Spleen (tissue), 11 donors: ENCODE measurements around the gene DTNA. TPM values are rescaled to one million over a fixed set of nuclear protein-coding genes. Genes with fewer than 3 reads are reported as not detected.

Experiments used
- DNase-seq: peaks from one replicate; pipeline ENCODE4 v3.0.0-alpha.2; 2020
- H3K27ac ChIP-seq, 8 donors: fragments of 200-600 bp; sonication (generic) in 7 of 8; 1 replicate in 4 of 8; 2 replicates in 4 of 8; pipeline versions ENCODE4 v1.5.0 to v1.8.0; 2016 to 2021; ENCODE audit warnings: inconsistent platforms in 4 of 8, mild to moderate bottlenecking in 4 of 8, moderate library complexity in 1 of 8
- H3K27me3 ChIP-seq, 7 donors: fragments of 200-600 bp; sonication (generic) in 6 of 7; replicated peaks in 1 of 7; 1 replicate in 4 of 7; 2 replicates in 3 of 7; pipeline versions ENCODE4 v1.5.0 to v1.8.0; 2016 to 2021; ENCODE audit warnings: inconsistent platforms in 3 of 7, mild to moderate bottlenecking in 1 of 7
- H3K36me3 ChIP-seq, 6 donors: fragments of 200-600 bp; sonication (generic) in 5 of 6; 1 replicate in 4 of 6; 2 replicates in 2 of 6; pipeline versions ENCODE4 v1.5.0 to v1.8.0; 2016 to 2021; ENCODE audit warnings: inconsistent platforms in 2 of 6
- H3K4me1 ChIP-seq, 6 donors: fragments of 200-600 bp; sonication (generic) in 5 of 6; 1 replicate in 3 of 6; 2 replicates in 3 of 6; pipeline versions ENCODE4 v1.5.0 to v1.8.0; 2016 to 2021; ENCODE audit warnings: inconsistent platforms in 3 of 6
- H3K4me3 ChIP-seq, 8 donors: fragments of 200-600 bp; sonication (generic) in 7 of 8; 1 replicate in 4 of 8; 2 replicates in 4 of 8; pipeline versions ENCODE4 v1.5.0 to v1.8.0; 2016 to 2021; ENCODE audit warnings: inconsistent platforms in 4 of 8, mild to moderate bottlenecking in 4 of 8, moderate library complexity in 2 of 8
- H3K9me3 ChIP-seq, 8 donors: fragments of 200-600 bp; sonication (generic) in 7 of 8; 1 replicate in 4 of 8; 2 replicates in 4 of 8; pipeline versions ENCODE4 v1.5.0 to v1.8.0; 2016 to 2021; ENCODE audit warnings: inconsistent platforms in 4 of 8
- POLR2A ChIP-seq, 3 donors: fragments of 450-650 bp; IDR thresholded peaks; one replicate each; pipeline ENCODE4 v1.5.1; 2017; ENCODE audit warnings: antibody characterized with exemption in 3 of 3, mild to moderate bottlenecking in 1 of 3
- POLR2AphosphoS5 ChIP-seq, 3 donors: sonication (generic); formaldehyde crosslinking; IDR thresholded peaks; one replicate each; pipeline ENCODE4 v1.5.1; 2017; ENCODE audit warnings: antibody characterized with exemption in 3 of 3
- WGBS, 5 donors: extraction: QIAGEN DNeasy Blood & Tissue Kit in 3 of 5; methylation state at CpG; one replicate each; pipeline versions ENCODE4 v1.1.5 to v1.1.7; 2013 to 2018; 5-methylcytosine and 5-hydroxymethylcytosine counted together
- intact Hi-C: fragments of 100-400 bp; cut with DNase I; formaldehyde crosslinking; loops from one replicate; pipeline ENCODE4 v1.15.0; 2023; ENCODE audit warnings: low total_unique reads
- polyA plus RNA-seq, 3 donors: library from polyadenylated mRNA; stranded (reverse); fragments of 200-250 nt; gene quantifications; one replicate each; pipeline ENCODE4 v1.2.1, GENCODE V29; 2013
- total RNA-seq, 7 donors: library from RNA; depleted of rRNA in 3 of 7; stranded (reverse); fragments of >200 nt in 3 of 7; fragmentation: NEBNext Ultra II Directional in 4 of 7; extraction: Animal tissue kit (Norgen Biotek cat#: 25700) in 4 of 7; gene quantifications; one replicate each; pipeline versions ENCODE4 v1.1.0 to v1.2.1, GENCODE V29; 2016 to 2021
- TF ChIP-seq, protein P1 (sequence below), 11 experiments: fragments of 200-600 bp in 7 of 11; fragments of 450-650 bp in 4 of 11; sonication (generic) in 4 of 11; IDR thresholded peaks in 8 of 11; conservative IDR thresholded peaks in 3 of 11; 1 replicate in 7 of 11; 2 replicates in 4 of 11; pipeline versions ENCODE4 v1.4.0 to v1.8.0; 2016 to 2021; ENCODE audit warnings: antibody characterized with exemption in 11 of 11, inconsistent platforms in 4 of 11, mild to moderate bottlenecking in 1 of 11
- donor health status: healthy with polysubstance abuse.
- donor health status: DM: no; HTN: no; CAD: no; lungs with moderate emphysema.
- donor health status: DM: no; HTN: no; CAD: no.
- donor health status: Bipolar disorder and iron deficiency.
- donor health status: healthy.
- donor health status: DM: no; HTN: no; CAD: no.
- donor health status: DM: yes; HTN: yes; CAD: no.

The DTNA gene
- total and polyA plus RNA-seq, 10 donors: 3.0 to 29.2 (median 14.2) TPM

DNA sequence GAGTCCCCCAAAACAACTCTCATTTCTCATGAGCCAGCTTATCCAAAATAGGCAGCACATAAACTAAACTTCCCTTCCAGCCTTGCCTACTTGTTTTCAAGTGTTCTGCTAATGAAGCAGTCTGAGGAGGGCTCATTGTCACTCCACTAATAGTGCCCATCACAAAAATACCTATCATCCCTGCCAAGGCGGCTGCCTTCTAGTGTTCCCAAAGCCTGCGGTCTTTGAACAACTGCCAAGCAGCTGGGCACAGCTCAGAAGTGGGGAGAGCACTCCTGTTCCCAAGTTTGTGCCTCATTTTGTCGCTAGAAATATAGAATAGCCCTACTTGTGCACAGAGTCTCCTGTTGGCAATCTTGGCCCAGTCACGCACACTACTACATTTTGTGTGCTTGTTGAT lies 50.3 kb downstream of the DTNA start:
- no peaks in the 10 kb centered on the region for H3K27me3 ChIP-seq
- no peaks in the 10 kb centered on the region for H3K36me3 ChIP-seq
- H3K27ac ChIP-seq: no peak overlapping the region
- no peaks in the 10 kb centered on the region for H3K4me1 ChIP-seq
- intact Hi-C loops: no loop called here
- DNase-seq: no peak
- H3K9me3 ChIP-seq: no peaks in the 10 kb centered on the region
- TF ChIP-seq, protein P1, sequence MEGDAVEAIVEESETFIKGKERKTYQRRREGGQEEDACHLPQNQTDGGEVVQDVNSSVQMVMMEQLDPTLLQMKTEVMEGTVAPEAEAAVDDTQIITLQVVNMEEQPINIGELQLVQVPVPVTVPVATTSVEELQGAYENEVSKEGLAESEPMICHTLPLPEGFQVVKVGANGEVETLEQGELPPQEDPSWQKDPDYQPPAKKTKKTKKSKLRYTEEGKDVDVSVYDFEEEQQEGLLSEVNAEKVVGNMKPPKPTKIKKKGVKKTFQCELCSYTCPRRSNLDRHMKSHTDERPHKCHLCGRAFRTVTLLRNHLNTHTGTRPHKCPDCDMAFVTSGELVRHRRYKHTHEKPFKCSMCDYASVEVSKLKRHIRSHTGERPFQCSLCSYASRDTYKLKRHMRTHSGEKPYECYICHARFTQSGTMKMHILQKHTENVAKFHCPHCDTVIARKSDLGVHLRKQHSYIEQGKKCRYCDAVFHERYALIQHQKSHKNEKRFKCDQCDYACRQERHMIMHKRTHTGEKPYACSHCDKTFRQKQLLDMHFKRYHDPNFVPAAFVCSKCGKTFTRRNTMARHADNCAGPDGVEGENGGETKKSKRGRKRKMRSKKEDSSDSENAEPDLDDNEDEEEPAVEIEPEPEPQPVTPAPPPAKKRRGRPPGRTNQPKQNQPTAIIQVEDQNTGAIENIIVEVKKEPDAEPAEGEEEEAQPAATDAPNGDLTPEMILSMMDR (IDR thresholded peaks at IDR 0.05 in 8 of 11, conservative IDR thresholded peaks at IDR 0.05 in 3 of 11): no peak
- no peak for TF ChIP-seq POLR2AphosphoS5 (IDR thresholded peaks at IDR 0.05)
- no peak for TF ChIP-seq POLR2A (IDR thresholded peaks at IDR 0.05)
- 67 to 74% (median 69%) methylated on average over 4 of the region's 4 CpGs for WGBS, 5 donors
- no peak overlapping the region for H3K4me3 ChIP-seq

DNA sequence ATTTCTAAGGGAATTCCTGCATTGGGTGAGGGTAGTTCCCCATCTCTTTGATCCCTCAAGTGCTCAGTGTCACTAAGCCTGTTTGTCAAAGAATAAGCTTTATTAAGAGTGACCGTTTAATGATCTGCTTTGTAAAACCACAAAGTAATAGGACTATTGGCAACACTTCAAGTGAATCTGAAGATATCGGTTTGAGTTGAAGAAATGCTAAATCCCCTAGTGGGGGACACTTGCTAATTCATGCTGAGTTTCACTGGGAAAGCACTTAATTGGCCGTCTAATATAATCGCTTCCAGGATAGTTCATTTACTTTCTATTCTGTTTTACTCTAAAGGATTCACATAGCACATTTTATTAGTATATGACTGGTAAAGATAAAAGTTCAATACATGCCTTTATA lies 54.4 kb downstream of the DTNA start:
- WGBS, 5 donors: 78 to 85% (median 82%) methylated on average over 4 of the region's 4 CpGs
- H3K4me3 ChIP-seq: no peak overlapping the region
- TF ChIP-seq POLR2A (IDR thresholded peaks at IDR 0.05) (no peak), POLR2AphosphoS5 (IDR thresholded peaks at IDR 0.05) (no peak)
- TF ChIP-seq, protein P1 (IDR thresholded peaks at IDR 0.05 in 8 of 11, conservative IDR thresholded peaks at IDR 0.05 in 3 of 11): no peak
- no peaks in the 10 kb centered on the region for H3K9me3 ChIP-seq
- H3K36me3 ChIP-seq: no peaks in the 10 kb centered on the region
- H3K4me1 ChIP-seq: no peaks in the 10 kb centered on the region
- no peak for DNase-seq
- H3K27ac ChIP-seq: no peak overlapping the region
- intact Hi-C loops: no loop called here
- H3K27me3 ChIP-seq: no peaks in the 10 kb centered on the region

DNA sequence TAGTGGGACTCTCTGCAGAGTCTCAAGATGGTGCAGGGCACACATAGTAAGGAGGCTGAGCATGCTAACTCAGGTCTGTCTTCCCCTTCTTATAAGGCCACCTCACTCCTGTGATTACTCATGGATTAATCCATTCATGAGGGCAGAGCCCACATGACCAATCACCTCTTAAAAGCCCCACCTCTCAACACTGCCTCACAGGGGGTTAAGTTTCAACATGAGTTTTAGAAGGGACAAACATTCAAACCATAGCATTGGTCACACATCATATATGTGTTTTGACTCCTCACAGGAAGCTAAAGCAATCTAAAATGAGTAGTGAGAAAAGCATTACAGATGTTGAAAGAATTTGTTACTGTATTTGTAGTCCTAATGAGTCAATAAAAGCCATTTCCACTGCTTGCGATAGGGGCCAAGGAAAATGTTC lies 57.5 kb downstream of the DTNA start:
- TF ChIP-seq, protein P1 (IDR thresholded peaks at IDR 0.05 in 8 of 11, conservative IDR thresholded peaks at IDR 0.05 in 3 of 11): no peak
- TF ChIP-seq POLR2AphosphoS5 (IDR thresholded peaks at IDR 0.05) (no peak), POLR2A (IDR thresholded peaks at IDR 0.05) (no peak)
- Histone ChIP-seq H3K4me3 (no peak overlapping the region), H3K36me3 (no peaks in the 10 kb centered on the region), H3K9me3 (no peaks in the 10 kb centered on the region), H3K27me3 (no peaks in the 10 kb centered on the region), H3K27ac (no peak overlapping the region), H3K4me1 (no peaks in the 10 kb centered on the region)
- WGBS, 5 donors: 67 to 97% (median 80%) methylated on average over 1 of the region's 1 CpG
- intact Hi-C loops: no loop called here
- no peak for DNase-seq

DNA sequence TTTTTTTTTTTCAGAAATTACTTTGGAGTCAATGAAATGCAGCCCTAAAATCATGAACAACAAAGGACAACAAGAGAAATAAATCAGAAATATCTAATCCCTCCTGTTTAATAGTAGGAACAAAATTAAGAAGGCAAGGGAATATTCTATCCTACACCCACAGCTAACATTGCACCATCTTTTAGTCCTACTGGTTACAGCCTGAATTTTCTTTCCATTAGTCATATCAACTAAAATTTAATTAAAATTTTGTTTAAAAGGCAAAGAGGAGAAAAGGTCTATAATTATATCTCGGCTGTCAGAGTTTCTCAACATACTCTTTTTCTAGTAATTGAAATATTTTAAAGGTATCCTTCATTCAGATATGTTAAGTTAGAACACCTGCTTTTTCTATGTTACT lies 61.9 kb downstream of the DTNA start:
- no peaks in the 10 kb centered on the region for H3K36me3 ChIP-seq
- H3K27ac ChIP-seq: no peak overlapping the region
- intact Hi-C loops: no loop called here
- H3K27me3 ChIP-seq: no peaks in the 10 kb centered on the region
- H3K4me1 ChIP-seq: peaks cover 0 to 10% (median 5%) of the 10 kb centered on the region in 6 donors
- no peak for DNase-seq
- TF ChIP-seq, protein P1 (IDR thresholded peaks at IDR 0.05 in 8 of 11, conservative IDR thresholded peaks at IDR 0.05 in 3 of 11): no peak
- TF ChIP-seq POLR2A (IDR thresholded peaks at IDR 0.05) (no peak), POLR2AphosphoS5 (IDR thresholded peaks at IDR 0.05) (no peak)
- 69 to 88% (median 81%) methylated on average over 1 of the region's 1 CpG for WGBS, 5 donors
- no peaks in the 10 kb centered on the region for H3K9me3 ChIP-seq
- no peak overlapping the region for H3K4me3 ChIP-seq
